GM23338 (cell line): Measurements from ENCODE around the gene EGFL8. TPM values are rescaled to one million over a fixed set of nuclear protein-coding genes. Genes with fewer than 3 reads are reported as not detected.

Experiments
- ATAC-seq: fragments of 200-7000 bp; cut with Tn5 transposase; 3 replicates; pipeline ENCODE4 v1.9.1; 2020
- DNase-seq: peaks from one replicate; pipeline ENCODE4 v3.0.0-alpha.2; 2015; ENCODE audit warnings: low spot score
- H2AFZ ChIP-seq: fragments of 200-600 bp; sonication (generic); 2 replicates; pipeline ENCODE4 v1.8.0; 2016; ENCODE audit warnings: antibody characterized with exemption, mild to moderate bottlenecking, moderate library complexity
- H3F3A ChIP-seq: fragments of 200-600 bp; sonication (generic); replicated peaks from 2 replicates; pipeline ENCODE4 v1.8.0; 2017; ENCODE audit warnings: antibody characterized with exemption, mixed run types, low read depth
- H3K27ac ChIP-seq: fragments of 200-600 bp; sonication (generic); 2 replicates; pipeline ENCODE4 v1.6.1; 2016; ENCODE audit warnings: low read depth
- H3K27me3 ChIP-seq: fragments of 200-600 bp; sonication (generic); 2 replicates; pipeline ENCODE4 v1.8.0; 2016; ENCODE audit warnings: mild to moderate bottlenecking, mixed run types, moderate library complexity; ENCODE audit not compliant: insufficient read depth
- H3K36me3 ChIP-seq: fragments of 200-600 bp; sonication (generic); 2 replicates; pipeline ENCODE4 v1.8.0; 2016; ENCODE audit warnings: mild to moderate bottlenecking; ENCODE audit not compliant: insufficient read depth
- H3K4me1 ChIP-seq: fragments of 200-600 bp; sonication (generic); 2 replicates; pipeline ENCODE4 v1.8.0; 2016; ENCODE audit warnings: mild to moderate bottlenecking, moderate library complexity; ENCODE audit not compliant: insufficient read depth
- H3K4me2 ChIP-seq: fragments of 200-600 bp; sonication (generic); 2 replicates; pipeline ENCODE4 v1.7.1; 2017; ENCODE audit warnings: mixed run types
- H3K4me3 ChIP-seq: fragments of 200-600 bp; sonication (generic); 2 replicates; pipeline ENCODE4 v1.6.1; 2016; ENCODE audit warnings: mixed run types
- H3K79me2 ChIP-seq: fragments of 200-600 bp; sonication (generic); replicated peaks from 2 replicates; pipeline ENCODE4 v1.8.0; 2017; ENCODE audit warnings: mild to moderate bottlenecking; ENCODE audit not compliant: insufficient read depth
- H3K9me2 ChIP-seq: fragments of 200-600 bp; sonication (generic); 2 replicates; pipeline ENCODE4 v1.8.0; 2017; ENCODE audit not compliant: insufficient read depth
- H4K20me1 ChIP-seq: fragments of 200-600 bp; sonication (generic); replicated peaks from 2 replicates; pipeline ENCODE4 v1.8.0; 2017; ENCODE audit warnings: mild to moderate bottlenecking; ENCODE audit not compliant: insufficient read depth
- H3K27ac Mint-ChIP-seq: 2 replicates; pipeline ENCODE4 v1.8.0; 2020; ENCODE audit warnings: inconsistent platforms, mild to moderate bottlenecking, moderate library complexity, mixed read lengths
- H3K27me3 Mint-ChIP-seq: 3 replicates; pipeline ENCODE4 v1.8.0; 2022; ENCODE audit warnings: low read depth, mild to moderate bottlenecking, moderate library complexity, mixed read lengths, inconsistent platforms; ENCODE audit not compliant: insufficient read depth, poor library complexity
- H3K36me3 Mint-ChIP-seq: 3 replicates; pipeline ENCODE4 v1.8.0; 2021; ENCODE audit warnings: low read depth, mild to moderate bottlenecking, inconsistent platforms, moderate library complexity, mixed read lengths
- H3K4me1 Mint-ChIP-seq: 3 replicates; pipeline ENCODE4 v1.8.0; 2020; ENCODE audit warnings: mild to moderate bottlenecking, inconsistent platforms, mixed read lengths
- H3K4me3 Mint-ChIP-seq: 3 replicates; pipeline ENCODE4 v1.8.0; 2021; ENCODE audit warnings: moderate library complexity, mild to moderate bottlenecking, inconsistent platforms, mixed read lengths
- H3K9me3 Mint-ChIP-seq: 3 replicates; pipeline ENCODE4 v1.8.0; 2020; ENCODE audit warnings: moderate library complexity, mild to moderate bottlenecking, inconsistent platforms, mixed read lengths
- CREB1 ChIP-seq: fragments of 250-450 bp; sonication (Bioruptor Pico); IDR thresholded peaks from 2 replicates; pipeline ENCODE4 v1.5.0; 2020; ENCODE audit warnings: low read depth, mild to moderate bottlenecking, moderate library complexity
- CTCF ChIP-seq, 2 experiments: fragments of 200-600 bp in 1 of 2; sonication (generic) in 1 of 2; conservative IDR thresholded peaks; 2 replicates each; pipeline versions ENCODE4 v1.5.1 to v1.6.1; 2016 to 2017; ENCODE audit warnings: antibody characterized with exemption in 2 of 2, low read depth in 2 of 2, mild to moderate bottlenecking in 2 of 2, moderate library complexity in 1 of 2
- EZH2 ChIP-seq: fragments of 200-600 bp; sonication (generic); IDR thresholded peaks from one replicate; pipeline ENCODE4 v1.8.0; 2017; ENCODE audit warnings: antibody characterized with exemption, mild to moderate bottlenecking, low read depth; ENCODE audit not compliant: unreplicated experiment
- EZH2phosphoT487 ChIP-seq: fragments of 200-600 bp; sonication (generic); IDR thresholded peaks from one replicate; pipeline ENCODE4 v1.8.1; 2018; ENCODE audit warnings: antibody characterized with exemption; ENCODE audit not compliant: unreplicated experiment
- JUNB ChIP-seq: IDR thresholded peaks from one replicate; pipeline ENCODE4 v1.6.1; 2016; ENCODE audit warnings: antibody characterized with exemption; ENCODE audit not compliant: unreplicated experiment
- NANOG ChIP-seq: IDR thresholded peaks from 2 replicates; pipeline ENCODE4 v1.6.1; 2016; ENCODE audit warnings: antibody characterized with exemption, borderline replicate concordance
- POLR2AphosphoS5 ChIP-seq: IDR thresholded peaks from 2 replicates; pipeline ENCODE4 v1.6.1; 2016; ENCODE audit warnings: antibody characterized with exemption, low read depth
- STAT1 ChIP-seq: IDR thresholded peaks from one replicate; pipeline ENCODE4 v1.6.1; 2016; ENCODE audit warnings: antibody characterized with exemption; ENCODE audit not compliant: unreplicated experiment
- ZNF114 ChIP-seq: fragments of 250-450 bp; sonication (Bioruptor Pico); IDR thresholded peaks from 2 replicates; pipeline ENCODE4 v1.5.0; 2020; ENCODE audit warnings: mild to moderate bottlenecking, moderate library complexity
- ZNF331 ChIP-seq: fragments of 250-450 bp; sonication (Bioruptor Pico); IDR thresholded peaks from 2 replicates; pipeline ENCODE4 v1.5.0; 2020; ENCODE audit warnings: low read depth, mild to moderate bottlenecking, moderate library complexity
- polyA plus RNA-seq: library from polyadenylated mRNA; unstranded; fragments of >200 nt; fragmentation: Nextera tagmentation; extraction: Ambion mirVana; gene quantifications from 2 replicates; pipeline ENCODE4 v1.2.1, GENCODE V29; 2016
- total RNA-seq: library from RNA; depleted of rRNA; stranded (reverse); fragments of >200 nt; shearing (Covaris generic); gene quantifications from 2 replicates; pipeline ENCODE4 v1.2.3, GENCODE V29; 2014
- TF ChIP-seq, protein P1 (sequence below): fragments of 250-450 bp; sonication (Bioruptor Pico); IDR thresholded peaks from 2 replicates; pipeline ENCODE4 v1.5.0; 2020; ENCODE audit warnings: mild to moderate bottlenecking, moderate library complexity
- TF ChIP-seq, protein P2 (sequence below): IDR thresholded peaks from one replicate; pipeline ENCODE4 v1.6.1; 2018; ENCODE audit warnings: antibody characterized with exemption; ENCODE audit not compliant: unreplicated experiment
- TF ChIP-seq, protein P3 (sequence below): IDR thresholded peaks from 2 replicates; pipeline ENCODE4 v1.6.1; 2016; ENCODE audit warnings: antibody characterized with exemption

EGFL8 gene
- total and polyA plus RNA-seq, 2 experiments from 2014 or later: 6.1 to 7.4 TPM

- no peak overlapping the region for H3K4me2 ChIP-seq
- DNase-seq: no peak
- H3K4me1 Mint-ChIP-seq: peaks cover 11% of the 10 kb centered on the region; the same call in 2 of the 3 replicates
- H2AFZ ChIP-seq: no peak overlapping the region
- H3F3A ChIP-seq: peaks cover 11% of the 10 kb centered on the region
- H3K9me2 ChIP-seq: no peaks in the 10 kb centered on the region
- no peak overlapping the region for H3K4me3 Mint-ChIP-seq
- H3K27ac Mint-ChIP-seq: no peak overlapping the region
- H3K4me1 ChIP-seq: peaks cover 11% of the 10 kb centered on the region; the same call in 1 of the 2 replicates
- no peak overlapping the region for H3K4me3 ChIP-seq
- TF ChIP-seq, protein P1, sequence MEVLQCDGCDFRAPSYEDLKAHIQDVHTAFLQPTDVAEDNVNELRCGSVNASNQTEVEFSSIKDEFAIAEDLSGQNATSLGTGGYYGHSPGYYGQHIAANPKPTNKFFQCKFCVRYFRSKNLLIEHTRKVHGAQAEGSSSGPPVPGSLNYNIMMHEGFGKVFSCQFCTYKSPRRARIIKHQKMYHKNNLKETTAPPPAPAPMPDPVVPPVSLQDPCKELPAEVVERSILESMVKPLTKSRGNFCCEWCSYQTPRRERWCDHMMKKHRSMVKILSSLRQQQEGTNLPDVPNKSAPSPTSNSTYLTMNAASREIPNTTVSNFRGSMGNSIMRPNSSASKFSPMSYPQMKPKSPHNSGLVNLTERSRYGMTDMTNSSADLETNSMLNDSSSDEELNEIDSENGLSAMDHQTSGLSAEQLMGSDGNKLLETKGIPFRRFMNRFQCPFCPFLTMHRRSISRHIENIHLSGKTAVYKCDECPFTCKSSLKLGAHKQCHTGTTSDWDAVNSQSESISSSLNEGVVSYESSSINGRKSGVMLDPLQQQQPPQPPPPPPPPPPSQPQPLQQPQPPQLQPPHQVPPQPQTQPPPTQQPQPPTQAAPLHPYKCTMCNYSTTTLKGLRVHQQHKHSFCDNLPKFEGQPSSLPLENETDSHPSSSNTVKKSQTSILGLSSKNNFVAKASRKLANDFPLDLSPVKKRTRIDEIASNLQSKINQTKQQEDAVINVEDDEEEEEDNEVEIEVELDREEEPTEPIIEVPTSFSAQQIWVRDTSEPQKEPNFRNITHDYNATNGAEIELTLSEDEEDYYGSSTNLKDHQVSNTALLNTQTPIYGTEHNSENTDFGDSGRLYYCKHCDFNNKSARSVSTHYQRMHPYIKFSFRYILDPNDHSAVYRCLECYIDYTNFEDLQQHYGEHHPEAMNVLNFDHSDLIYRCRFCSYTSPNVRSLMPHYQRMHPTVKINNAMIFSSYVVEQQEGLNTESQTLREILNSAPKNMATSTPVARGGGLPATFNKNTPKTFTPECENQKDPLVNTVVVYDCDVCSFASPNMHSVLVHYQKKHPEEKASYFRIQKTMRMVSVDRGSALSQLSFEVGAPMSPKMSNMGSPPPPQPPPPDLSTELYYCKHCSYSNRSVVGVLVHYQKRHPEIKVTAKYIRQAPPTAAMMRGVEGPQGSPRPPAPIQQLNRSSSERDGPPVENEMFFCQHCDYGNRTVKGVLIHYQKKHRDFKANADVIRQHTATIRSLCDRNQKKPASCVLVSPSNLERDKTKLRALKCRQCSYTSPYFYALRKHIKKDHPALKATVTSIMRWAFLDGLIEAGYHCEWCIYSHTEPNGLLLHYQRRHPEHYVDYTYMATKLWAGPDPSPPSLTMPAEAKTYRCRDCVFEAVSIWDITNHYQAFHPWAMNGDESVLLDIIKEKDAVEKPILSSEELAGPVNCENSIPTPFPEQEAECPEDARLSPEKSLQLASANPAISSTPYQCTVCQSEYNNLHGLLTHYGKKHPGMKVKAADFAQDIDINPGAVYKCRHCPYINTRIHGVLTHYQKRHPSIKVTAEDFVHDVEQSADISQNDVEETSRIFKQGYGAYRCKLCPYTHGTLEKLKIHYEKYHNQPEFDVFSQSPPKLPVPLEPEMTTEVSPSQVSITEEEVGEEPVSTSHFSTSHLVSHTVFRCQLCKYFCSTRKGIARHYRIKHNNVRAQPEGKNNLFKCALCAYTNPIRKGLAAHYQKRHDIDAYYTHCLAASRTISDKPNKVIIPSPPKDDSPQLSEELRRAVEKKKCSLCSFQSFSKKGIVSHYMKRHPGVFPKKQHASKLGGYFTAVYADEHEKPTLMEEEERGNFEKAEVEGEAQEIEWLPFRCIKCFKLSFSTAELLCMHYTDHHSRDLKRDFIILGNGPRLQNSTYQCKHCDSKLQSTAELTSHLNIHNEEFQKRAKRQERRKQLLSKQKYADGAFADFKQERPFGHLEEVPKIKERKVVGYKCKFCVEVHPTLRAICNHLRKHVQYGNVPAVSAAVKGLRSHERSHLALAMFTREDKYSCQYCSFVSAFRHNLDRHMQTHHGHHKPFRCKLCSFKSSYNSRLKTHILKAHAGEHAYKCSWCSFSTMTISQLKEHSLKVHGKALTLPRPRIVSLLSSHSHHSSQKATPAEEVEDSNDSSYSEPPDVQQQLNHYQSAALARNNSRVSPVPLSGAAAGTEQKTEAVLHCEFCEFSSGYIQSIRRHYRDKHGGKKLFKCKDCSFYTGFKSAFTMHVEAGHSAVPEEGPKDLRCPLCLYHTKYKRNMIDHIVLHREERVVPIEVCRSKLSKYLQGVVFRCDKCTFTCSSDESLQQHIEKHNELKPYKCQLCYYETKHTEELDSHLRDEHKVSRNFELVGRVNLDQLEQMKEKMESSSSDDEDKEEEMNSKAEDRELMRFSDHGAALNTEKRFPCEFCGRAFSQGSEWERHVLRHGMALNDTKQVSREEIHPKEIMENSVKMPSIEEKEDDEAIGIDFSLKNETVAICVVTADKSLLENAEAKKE: no peak
- TF ChIP-seq EZH2: no peak
- TF ChIP-seq STAT1: no peak
- TF ChIP-seq CREB1: no peak
- TF ChIP-seq NANOG: no peak
- no peak for TF ChIP-seq JUNB
- TF ChIP-seq CTCF (conservative IDR thresholded peaks at IDR 0.05; ENCODE audit: low read depth in 2 of 2): no peak
- TF ChIP-seq, protein P2, sequence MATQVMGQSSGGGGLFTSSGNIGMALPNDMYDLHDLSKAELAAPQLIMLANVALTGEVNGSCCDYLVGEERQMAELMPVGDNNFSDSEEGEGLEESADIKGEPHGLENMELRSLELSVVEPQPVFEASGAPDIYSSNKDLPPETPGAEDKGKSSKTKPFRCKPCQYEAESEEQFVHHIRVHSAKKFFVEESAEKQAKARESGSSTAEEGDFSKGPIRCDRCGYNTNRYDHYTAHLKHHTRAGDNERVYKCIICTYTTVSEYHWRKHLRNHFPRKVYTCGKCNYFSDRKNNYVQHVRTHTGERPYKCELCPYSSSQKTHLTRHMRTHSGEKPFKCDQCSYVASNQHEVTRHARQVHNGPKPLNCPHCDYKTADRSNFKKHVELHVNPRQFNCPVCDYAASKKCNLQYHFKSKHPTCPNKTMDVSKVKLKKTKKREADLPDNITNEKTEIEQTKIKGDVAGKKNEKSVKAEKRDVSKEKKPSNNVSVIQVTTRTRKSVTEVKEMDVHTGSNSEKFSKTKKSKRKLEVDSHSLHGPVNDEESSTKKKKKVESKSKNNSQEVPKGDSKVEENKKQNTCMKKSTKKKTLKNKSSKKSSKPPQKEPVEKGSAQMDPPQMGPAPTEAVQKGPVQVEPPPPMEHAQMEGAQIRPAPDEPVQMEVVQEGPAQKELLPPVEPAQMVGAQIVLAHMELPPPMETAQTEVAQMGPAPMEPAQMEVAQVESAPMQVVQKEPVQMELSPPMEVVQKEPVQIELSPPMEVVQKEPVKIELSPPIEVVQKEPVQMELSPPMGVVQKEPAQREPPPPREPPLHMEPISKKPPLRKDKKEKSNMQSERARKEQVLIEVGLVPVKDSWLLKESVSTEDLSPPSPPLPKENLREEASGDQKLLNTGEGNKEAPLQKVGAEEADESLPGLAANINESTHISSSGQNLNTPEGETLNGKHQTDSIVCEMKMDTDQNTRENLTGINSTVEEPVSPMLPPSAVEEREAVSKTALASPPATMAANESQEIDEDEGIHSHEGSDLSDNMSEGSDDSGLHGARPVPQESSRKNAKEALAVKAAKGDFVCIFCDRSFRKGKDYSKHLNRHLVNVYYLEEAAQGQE: no peak
- TF ChIP-seq ZNF331 (CRISPR knock-in tag): no peak
- TF ChIP-seq EZH2phosphoT487: no peak
- TF ChIP-seq, protein P3, sequence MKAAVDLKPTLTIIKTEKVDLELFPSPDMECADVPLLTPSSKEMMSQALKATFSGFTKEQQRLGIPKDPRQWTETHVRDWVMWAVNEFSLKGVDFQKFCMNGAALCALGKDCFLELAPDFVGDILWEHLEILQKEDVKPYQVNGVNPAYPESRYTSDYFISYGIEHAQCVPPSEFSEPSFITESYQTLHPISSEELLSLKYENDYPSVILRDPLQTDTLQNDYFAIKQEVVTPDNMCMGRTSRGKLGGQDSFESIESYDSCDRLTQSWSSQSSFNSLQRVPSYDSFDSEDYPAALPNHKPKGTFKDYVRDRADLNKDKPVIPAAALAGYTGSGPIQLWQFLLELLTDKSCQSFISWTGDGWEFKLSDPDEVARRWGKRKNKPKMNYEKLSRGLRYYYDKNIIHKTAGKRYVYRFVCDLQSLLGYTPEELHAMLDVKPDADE: no peak
- TF ChIP-seq ZNF114 (CRISPR knock-in tag): no peak
- TF ChIP-seq POLR2AphosphoS5: no peak
- H3K79me2 ChIP-seq: no peaks in the 10 kb centered on the region
- H3K9me3 Mint-ChIP-seq: no peaks in the 10 kb centered on the region; the same call in 2 of the 3 replicates
- peaks cover 6% of the 10 kb centered on the region for H3K27me3 Mint-ChIP-seq
- no peaks in the 10 kb centered on the region for H3K36me3 ChIP-seq
- H3K27me3 ChIP-seq: no peaks in the 10 kb centered on the region
- H3K36me3 Mint-ChIP-seq: no peaks in the 10 kb centered on the region
- H4K20me1 ChIP-seq: no peaks in the 10 kb centered on the region
- no peak for ATAC-seq
- no peak overlapping the region for H3K27ac ChIP-seq
Measured at GRCh38 chr6:32200711-32201475, 36.5 kb downstream of the EGFL8 start.
